HG02973 (cell line): ENCODE data around the gene HM13.
A peak's percentile ranks its signal among the peaks of the same experiment; 100 is the strongest.
"Not testable (repeated sequence)": the region's sequence is repeated elsewhere in the genome, so short reads cannot be mapped to it uniquely, and the experiment has no call there.

Experiments
- ATAC-seq: cut with Tn5 transposase; IDR thresholded peaks from one replicate; pipeline ENCODE4 v1.9.1; 2021; ENCODE audit warnings: moderate library complexity; ENCODE audit not compliant: unreplicated experiment

Gene HM13

GRCh38 chr20:31497838-31498540, 16.3 kb upstream of the HM13 start:
- ATAC-seq, result no peak

DNA sequence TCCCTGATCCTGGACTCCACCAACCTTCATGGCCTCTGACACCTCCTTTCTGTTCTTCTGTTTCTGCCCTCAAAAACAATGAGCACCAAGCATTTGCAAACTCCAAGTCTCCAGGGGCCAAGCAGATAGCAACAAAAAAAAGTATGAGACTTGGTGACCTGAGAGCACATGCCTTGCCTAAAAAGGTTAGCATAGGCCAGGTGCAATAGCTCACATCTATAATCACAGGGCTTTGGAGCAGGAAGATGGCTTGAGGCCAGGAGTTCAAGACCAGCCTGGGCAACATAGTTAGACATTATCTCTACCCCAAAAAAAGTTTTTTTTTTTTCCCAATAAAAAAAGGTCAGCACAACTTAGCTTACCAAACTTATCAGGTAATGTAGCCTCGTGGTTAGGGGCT, 13.7 kb upstream of the HM13 start:
- ATAC-seq, result no peak

GRCh38 chr20:31502884-31503673, 11.2 kb upstream of the HM13 start:
- peak; percentile 85 for ATAC-seq

- ATAC-seq, result no peak
Observed at GRCh38 chr20:31505903-31506302, 8.3 kb upstream of the HM13 start.

GRCh38 chr20:31508517-31509244, 5.6 kb upstream of the HM13 start:
- ATAC-seq, result no peak

GRCh38 chr20:31515072-31515774, 981 bp downstream of the HM13 start:
- ATAC-seq, result no peak

DNA sequence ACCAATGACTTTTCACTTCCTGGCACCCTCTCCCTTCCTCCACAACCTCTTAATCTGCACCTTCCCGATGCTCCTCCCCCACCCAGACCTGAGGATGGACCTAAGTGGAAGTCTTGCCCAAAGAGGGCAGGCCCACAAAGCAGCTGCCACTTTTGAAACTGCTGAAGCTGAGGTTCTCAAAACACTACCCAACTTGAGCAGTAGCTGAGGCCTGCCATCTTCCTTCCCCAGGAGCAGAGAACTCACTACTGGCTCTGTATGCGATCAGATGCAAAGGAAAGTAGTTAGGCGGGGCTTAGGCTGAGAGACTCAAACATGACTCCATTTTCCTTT, 1.5 kb downstream of the HM13 start:
- ATAC-seq, result no peak

- no peak for ATAC-seq
Observed at GRCh38 chr20:31516166-31516565, 1.9 kb downstream of the HM13 start.

DNA sequence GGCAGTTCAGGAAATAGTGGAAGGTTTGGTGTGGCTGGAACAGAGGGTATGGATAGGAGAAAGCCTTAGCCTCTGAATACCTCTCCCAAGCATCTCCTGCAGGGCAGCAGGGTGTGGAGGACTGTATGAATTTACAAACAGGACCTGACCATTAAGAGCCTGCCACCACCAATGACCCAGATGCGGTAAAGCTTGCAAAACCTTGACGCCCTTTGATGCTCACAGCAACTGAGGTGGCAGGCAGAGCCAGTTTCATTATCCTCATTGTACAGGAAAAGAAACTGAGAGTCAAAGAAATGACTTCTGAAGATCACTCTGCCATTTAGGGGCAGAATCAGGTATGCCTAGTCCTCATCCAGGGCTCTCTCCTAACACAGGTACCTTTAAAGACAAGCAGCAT, 2.4 kb downstream of the HM13 start:
- ATAC-seq, result no peak

DNA sequence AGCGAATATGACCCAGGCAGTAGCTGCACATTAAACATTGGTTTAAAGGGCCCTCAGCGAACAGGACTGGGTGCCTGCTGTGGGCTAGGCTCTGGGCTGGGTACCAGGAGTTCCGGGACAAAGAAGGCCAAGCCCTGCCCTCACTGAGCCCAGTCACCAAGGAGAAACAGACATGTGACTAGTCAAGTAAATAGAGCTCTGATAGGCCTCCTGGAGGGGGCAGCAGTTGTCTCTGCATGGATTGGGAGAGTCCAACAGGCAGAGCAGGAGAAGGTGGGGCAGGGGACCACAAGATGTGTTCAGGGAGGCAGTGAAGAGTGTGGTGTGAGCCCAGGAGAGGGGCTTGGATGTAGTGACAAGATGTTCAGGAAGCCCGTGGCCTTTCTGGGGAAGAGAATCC, 3.1 kb downstream of the HM13 start:
- no peak for ATAC-seq

GRCh38 chr20:31521267-31521666, 7.0 kb downstream of the HM13 start:
- not testable (repeated sequence) for ATAC-seq

DNA sequence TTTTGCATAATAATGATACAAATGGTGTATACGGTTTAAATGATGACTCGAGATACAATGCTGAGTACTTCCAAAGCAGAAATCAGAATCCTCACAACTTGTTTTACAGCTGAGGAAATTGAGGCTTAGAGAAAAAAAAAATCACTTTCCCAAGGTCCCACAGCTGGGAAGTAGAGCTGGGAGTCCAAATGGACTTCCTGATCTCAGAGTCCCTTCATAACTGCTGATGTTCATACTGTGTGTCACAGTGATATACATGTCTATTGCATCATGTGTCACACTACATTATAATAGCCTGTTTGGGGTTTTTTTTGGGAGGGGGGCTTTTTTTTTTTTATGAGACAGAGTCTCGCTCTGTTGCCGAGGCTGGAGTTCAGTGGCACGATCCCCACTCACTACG, 8.5 kb downstream of the HM13 start:
- ATAC-seq, result no peak

GRCh38 chr20:31523361-31524283, 9.4 kb downstream of the HM13 start:
- no peak for ATAC-seq

DNA sequence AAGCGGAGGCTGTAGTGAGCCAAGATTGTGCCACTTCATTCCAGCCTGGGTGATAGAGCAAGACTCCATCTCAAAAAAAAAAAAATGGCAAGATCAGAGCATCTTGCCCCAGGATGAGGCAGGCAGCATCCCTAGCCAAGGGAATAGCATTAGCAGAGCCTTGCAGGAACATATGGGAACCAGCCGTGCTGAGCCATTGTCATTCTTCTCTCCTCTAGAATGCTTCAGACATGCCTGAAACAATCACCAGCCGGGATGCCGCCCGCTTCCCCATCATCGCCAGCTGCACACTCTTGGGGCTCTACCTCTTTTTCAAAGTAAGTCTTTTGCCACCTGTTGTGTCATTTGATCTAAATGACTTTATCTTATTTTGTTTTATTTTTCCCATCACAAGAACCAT, 13.0 kb downstream of the HM13 start:
- ATAC-seq, result no peak

GRCh38 chr20:31535298-31535697, 21.1 kb downstream of the HM13 start:
- ATAC-seq, result no peak

DNA sequence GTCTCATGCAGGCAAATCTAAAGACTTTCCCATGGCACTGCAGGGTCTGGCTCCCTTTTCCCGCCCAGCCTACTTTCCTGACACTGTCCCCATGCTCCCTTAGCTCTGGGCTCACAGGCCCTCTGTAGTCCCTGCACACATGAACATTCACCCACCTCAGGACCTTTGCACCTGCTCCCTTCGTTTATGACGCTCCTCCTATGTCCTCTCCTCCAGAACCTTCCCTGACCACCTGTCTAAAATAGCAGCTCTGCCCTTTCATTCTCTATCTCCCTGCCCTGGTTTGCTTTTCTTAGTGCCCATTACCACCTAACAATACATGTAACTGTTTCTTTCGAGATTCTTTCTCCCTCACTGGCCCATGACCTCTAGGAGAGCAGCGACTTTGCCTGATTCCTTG, 22.3 kb downstream of the HM13 start:
- no peak for ATAC-seq

GRCh38 chr20:31537116-31537871, 23.1 kb downstream of the HM13 start:
- no peak for ATAC-seq

GRCh38 chr20:31537890-31538289, 23.6 kb downstream of the HM13 start:
- ATAC-seq, result no peak

GRCh38 chr20:31538326-31538725, 24.1 kb downstream of the HM13 start:
- ATAC-seq, result no peak

- not testable (repeated sequence) for ATAC-seq
Observed at GRCh38 chr20:31539636-31540035, 25.4 kb downstream of the HM13 start.
